CD4-positive, alpha-beta T cell treated with Interleukin-17A for 1 hour (primary cell): ENCODE measurements around the gene ALG9.

ENCODE experiments used
- DNase-seq: peaks from one replicate; pipeline ENCODE4 v3.0.0-alpha.2; 2020

ALG9 gene

GRCh38 chr11:111762981-111763643, 108.3 kb downstream of the ALG9 start:
- DNase-seq: no peak

DNA sequence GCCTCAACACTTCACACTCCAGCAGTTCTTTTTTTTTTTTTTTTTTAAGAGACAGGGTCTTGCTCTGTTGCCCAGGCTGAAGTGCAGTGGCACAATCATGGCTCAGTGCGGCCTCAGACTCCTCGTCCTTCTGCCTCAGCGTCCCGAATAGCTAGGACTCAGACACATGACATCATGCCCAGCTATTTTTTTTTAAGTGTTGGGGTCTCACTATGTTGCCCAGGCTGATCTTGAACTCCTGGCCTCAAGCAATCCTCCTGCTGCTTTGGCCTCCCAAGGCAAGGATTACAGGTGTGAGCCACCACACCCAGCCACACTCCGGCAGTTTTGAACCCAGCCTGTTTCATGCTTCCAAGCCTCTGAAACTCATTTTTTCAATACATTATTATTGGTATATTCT, 108.9 kb downstream of the ALG9 start:
- DNase-seq: no peak

DNA sequence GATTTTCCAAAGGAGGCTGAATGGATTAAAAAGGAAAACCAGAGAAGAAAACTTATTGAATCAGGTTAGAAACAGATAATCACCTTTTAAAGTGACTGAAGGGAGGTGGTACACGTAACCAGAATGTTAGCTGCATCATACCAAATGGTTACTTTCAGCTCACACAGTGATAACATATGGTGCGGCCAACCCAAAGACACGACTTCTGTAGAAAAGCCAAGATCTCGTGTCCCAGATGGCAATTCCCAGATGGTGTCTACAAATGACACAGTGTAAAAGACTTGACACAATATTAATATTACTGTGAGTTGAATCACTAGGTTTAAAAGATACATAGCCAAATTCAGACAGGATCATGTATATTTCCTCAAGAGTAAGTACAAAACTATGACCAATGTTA, 110.3 kb downstream of the ALG9 start:
- DNase-seq: no peak

DNA sequence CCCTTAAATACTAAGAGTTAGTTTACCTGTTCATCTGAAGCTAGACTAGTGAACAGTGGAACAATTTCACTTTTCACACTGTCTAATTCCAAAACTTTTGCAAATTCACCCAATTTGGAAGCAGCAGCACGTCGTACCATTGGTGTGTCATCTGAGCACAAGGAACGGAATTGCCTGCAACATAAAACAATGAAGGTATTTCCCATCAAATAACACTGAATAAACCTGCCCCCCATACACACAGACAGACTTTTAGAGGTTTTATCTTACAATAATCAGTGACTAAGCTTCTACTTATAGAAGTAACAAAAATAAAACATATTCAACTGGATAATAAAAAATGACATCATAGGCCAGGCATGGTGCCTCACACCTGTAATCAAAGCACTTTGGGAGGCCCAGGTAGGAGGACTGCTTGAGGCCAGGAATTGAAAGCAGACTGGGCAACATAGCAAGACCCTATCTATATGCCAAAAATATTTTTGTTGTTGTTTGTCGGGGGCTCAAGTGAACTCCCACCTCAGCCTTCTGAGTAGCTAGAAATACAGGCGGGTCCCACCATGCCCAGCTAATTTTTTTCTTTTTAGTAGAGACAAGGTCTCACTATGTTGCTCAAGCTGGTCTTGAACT, 111.5 kb downstream of the ALG9 start:
- no peak for DNase-seq

GRCh38 chr11:111759376-111759775, 112.0 kb downstream of the ALG9 start:
- no peak for DNase-seq

DNA sequence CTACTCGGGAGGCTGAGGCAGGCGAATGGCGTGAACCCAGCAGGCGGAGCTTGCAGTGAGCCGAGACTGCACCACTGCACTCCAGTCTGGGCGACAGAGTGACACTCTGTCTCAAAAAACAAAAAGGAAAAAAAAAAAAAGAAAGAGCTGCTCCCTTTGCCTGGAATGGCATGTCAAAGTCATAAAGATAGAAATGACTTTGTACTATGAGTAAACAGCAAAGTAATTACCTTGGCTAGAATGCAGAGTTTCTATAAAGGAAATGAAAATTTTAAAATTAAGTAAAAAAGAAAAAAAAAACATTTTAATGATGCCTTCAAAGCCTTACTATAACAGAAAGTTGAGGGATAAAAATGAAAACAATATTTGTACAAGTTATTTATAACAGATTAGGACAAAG, 115.3 kb downstream of the ALG9 start:
- no peak for DNase-seq

GRCh38 chr11:111749646-111750045, 121.7 kb downstream of the ALG9 start:
- no peak for DNase-seq

DNA sequence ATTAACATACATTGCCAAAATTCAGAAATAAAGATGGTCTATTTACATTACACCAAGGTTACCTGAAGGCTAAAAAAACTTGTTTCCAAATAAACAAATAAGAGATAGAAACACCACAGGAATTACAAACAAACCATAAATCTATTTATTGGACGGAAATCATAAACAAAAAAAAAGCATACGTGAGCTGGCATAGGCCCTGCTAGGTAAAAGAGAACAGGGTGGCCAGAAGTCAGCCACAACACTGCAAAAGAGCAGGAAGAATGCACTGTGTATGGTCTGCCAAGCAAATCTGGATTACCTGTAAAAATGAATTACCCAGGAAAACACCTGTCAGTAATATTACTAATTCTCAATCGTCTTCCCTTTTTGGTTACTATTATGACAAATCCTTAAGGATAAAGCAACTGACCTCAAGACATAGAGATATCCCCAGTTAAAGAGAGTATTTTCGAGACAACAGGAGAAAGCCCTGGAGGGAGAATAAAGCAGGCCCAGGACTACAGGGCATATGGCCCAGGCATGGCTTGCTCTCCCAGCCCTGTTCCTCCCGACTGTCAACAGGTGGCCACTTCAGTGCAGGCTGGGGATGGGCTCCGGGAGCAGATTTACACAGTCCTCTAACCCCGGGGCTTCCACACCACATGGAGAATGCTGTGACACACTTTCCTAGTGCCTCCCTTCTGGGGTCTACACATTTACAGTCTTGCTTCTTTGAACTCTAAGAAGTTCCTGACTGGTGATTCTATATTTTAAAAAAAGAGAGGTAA, 123.2 kb downstream of the ALG9 start:
- DNase-seq: no peak

DNA sequence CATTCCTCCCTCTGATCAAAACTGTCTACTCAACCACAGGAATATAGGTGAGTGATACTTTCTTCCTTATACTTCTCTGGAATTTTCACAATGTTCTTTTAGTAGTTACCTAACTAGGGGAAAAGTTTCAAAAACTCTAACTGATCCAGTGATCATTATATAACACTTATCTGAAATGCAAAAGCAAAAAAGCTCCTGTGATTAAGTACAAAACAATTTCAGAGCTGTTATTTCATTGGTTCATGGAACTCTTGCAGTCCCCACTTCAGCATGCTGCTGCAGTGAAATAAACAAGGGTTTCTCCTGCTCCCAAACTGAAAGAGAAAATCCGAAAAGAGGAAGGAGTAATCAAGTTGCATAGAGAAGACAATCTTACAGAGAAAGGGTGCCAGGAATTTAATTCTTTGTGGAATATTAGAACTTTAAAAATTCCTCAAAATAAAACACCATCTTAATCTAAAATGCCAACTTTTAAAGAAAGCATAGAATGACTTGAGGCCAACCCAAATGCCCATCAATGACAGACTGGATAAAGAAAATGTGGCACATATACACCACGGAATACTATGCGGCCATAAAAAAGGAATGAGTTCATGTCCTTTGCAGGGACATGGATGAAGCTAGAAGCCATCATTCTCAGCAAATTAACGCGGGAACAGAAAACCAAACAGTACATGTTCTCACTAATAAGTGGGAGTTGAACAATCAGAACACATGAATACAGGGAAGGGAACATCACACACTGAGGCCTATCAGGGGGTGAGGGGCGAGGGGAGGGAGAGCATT, 125.5 kb downstream of the ALG9 start:
- no peak for DNase-seq

DNA sequence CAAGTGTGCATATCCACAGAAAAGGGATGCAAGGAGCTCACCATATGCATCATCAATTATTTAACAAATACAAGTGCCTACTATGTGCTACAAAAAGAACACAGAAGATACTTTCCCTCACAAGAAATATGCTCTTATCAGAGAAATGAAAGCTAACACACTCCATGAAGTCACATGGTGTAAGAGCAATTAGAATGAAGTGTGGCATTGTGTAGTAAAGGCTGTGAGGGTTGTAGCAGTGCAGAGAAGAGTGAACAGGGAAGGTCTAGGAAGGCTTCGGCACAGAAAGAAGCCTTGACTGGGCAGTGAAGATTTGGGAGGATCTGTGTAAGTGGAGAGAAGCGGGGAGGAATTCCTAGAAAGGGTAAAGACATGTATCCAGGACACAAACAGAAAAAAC, 127.7 kb downstream of the ALG9 start:
- DNase-seq: no peak

DNA sequence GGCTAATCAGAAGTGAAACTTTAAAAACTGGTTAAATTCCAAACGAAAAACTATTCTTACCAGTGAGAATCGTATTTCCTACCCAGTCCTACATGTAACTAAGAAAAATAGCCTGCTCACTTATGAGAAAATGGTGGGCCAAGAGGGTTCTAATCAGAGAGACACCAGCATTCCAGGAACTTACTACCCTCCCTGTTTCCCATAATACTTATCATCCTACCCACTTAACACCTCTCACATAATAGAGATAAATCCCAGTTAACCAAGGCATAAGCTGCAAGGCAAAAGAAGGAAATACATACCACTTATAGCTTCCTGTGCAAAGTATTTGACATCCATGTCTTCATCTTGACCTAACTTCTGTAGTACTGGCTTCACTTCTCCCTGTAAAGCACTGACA, 129.6 kb downstream of the ALG9 start:
- DNase-seq: no peak

GRCh38 chr11:111739299-111739698, 132.1 kb downstream of the ALG9 start:
- DNase-seq: no peak

DNA sequence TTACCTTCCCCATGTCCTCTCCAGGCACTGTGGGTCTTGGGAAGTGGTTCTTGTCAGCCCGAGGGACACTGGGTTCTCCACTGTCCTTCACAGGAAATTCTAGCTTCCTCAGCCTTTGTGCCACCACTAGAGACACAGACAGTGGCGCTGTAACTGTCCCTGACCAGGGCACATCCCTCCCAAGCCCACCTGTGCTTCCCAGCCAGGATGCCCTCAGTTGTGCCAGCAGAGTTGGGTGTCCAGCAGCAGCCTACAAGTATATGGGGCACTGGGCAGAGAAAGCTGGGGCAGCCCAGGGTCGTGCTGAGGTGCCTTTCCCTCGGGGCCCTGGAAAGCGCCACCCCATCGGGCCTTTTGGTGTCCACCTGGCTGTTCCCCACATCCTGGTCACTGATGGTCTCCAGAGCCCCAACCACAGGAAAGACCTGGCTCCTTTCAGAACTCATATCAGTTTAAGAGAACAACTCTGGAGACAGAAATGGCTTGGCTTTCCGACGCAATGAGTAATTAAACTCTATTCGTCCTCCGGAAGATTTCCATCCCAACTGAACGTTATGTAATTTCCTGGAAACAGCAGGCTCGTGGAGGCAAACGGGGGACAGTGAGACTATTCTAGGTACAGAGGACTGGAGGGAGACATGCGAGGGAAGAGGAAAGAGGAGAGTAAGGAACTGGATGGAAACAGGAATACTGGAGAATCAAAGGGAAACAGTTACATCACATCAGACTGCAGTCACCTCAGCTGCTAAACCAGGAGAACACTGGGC, 133.8 kb downstream of the ALG9 start:
- no peak for DNase-seq

DNA sequence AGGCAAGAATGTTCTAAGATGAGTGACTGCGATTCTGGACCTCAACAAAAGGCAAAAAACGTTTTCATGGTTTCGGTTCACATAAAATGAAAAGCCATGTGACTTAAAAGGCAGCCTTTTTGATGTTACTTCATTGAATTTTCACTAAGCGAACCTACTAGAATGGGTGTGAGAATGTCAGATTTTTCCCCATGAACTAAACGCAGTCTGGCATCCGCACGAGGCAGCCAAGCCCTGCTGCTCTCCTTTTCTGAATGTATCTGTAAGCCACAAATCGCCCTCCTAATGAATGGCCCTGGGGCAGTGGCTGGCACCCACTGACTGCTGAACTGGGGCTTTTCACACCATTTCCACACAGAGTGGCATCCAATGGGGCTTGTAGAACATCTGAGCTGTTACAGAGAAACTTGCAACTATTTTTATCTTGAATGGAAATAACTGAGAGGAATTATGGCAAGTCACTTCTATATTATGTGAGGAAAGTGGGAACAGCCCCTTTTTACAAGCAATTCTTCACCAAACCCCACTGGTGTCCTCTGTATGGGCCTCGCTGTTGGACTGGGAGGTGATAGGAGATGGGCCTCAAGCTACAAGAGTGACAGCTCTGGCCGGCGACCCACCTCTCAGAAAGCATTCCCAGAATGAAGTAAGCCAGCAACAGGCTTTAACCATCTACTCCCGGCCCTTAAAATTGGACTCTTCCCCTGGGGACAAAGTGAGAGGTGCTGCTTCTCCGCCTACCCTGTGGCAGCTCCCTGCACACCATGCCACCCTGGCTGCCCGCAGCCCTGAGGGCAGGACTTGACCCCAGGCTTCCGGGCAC, 134.5 kb downstream of the ALG9 start:
- no peak for DNase-seq
